ENCODE results near the gene SHB.

The SHB gene

GRCh38 chr9:37994639-37995347, 74.2 kb downstream of the SHB start:
- H3K27me3 Mint-ChIP-seq, result no peaks in the 10 kb centered on the region
- H3K4me1 Mint-ChIP-seq (ENCODE audit: low read depth), result peaks cover 14% of the 10 kb centered on the region
- H3K36me3 Mint-ChIP-seq, result no peaks in the 10 kb centered on the region
- H3K27ac Mint-ChIP-seq, result no peak overlapping the region
- no peak overlapping the region for H3K4me3 Mint-ChIP-seq
- H3K9me3 Mint-ChIP-seq (ENCODE audit: low read depth), result no peaks in the 10 kb centered on the region

- no peaks in the 10 kb centered on the region for H3K36me3 Mint-ChIP-seq
- H3K4me3 Mint-ChIP-seq, result no peak overlapping the region
- H3K4me1 Mint-ChIP-seq (ENCODE audit: low read depth), result peaks cover 14% of the 10 kb centered on the region
- H3K27me3 Mint-ChIP-seq, result no peaks in the 10 kb centered on the region
- H3K9me3 Mint-ChIP-seq (ENCODE audit: low read depth), result no peaks in the 10 kb centered on the region
- no peak overlapping the region for H3K27ac Mint-ChIP-seq
These were observed 76.1 kb downstream of the SHB start for GRCh38 chr9:37992924-37993349.

GRCh38 chr9:37990404-37991015, 78.5 kb downstream of the SHB start:
- Mint-ChIP-seq H3K4me1 (ENCODE audit: low read depth) (peaks cover 14% of the 10 kb centered on the region), H3K4me3 (no peak overlapping the region), H3K27me3 (no peaks in the 10 kb centered on the region), H3K36me3 (no peaks in the 10 kb centered on the region), H3K9me3 (ENCODE audit: low read depth) (no peaks in the 10 kb centered on the region), H3K27ac (no peak overlapping the region)

GRCh38 chr9:37989701-37990100, 79.3 kb downstream of the SHB start:
- no peak overlapping the region for H3K4me3 Mint-ChIP-seq
- no peaks in the 10 kb centered on the region for H3K36me3 Mint-ChIP-seq
- peaks cover 11% of the 10 kb centered on the region for H3K4me1 Mint-ChIP-seq (ENCODE audit: low read depth)
- H3K27me3 Mint-ChIP-seq, result no peaks in the 10 kb centered on the region
- H3K9me3 Mint-ChIP-seq (ENCODE audit: low read depth), result no peaks in the 10 kb centered on the region
- no peak overlapping the region for H3K27ac Mint-ChIP-seq

GRCh38 chr9:37988602-37989001, 80.4 kb downstream of the SHB start:
- Mint-ChIP-seq H3K27ac (no peak overlapping the region), H3K27me3 (no peaks in the 10 kb centered on the region)

GRCh38 chr9:37988041-37988440, 81.0 kb downstream of the SHB start:
- Mint-ChIP-seq H3K4me3 (no peak overlapping the region), H3K9me3 (ENCODE audit: low read depth) (no peaks in the 10 kb centered on the region)

More at GRCh38 chr9:37988602-37989001, 80.4 kb downstream of the SHB start:
- Mint-ChIP-seq H3K36me3 (no peaks in the 10 kb centered on the region), H3K4me3 (no peak overlapping the region), H3K9me3 (ENCODE audit: low read depth) (no peaks in the 10 kb centered on the region), H3K4me1 (ENCODE audit: low read depth) (peaks cover 5% of the 10 kb centered on the region)

GRCh38 chr9:37987467-37987981, 81.5 kb downstream of the SHB start:
- Mint-ChIP-seq H3K9me3 (ENCODE audit: low read depth) (no peaks in the 10 kb centered on the region), H3K27me3 (no peaks in the 10 kb centered on the region), H3K4me3 (no peak overlapping the region), H3K4me1 (ENCODE audit: low read depth) (no peaks in the 10 kb centered on the region), H3K36me3 (no peaks in the 10 kb centered on the region), H3K27ac (no peak overlapping the region)

More at GRCh38 chr9:37988041-37988440, 81.0 kb downstream of the SHB start:
- no peak overlapping the region for H3K27ac Mint-ChIP-seq
- H3K36me3 Mint-ChIP-seq, result no peaks in the 10 kb centered on the region
- H3K27me3 Mint-ChIP-seq, result no peaks in the 10 kb centered on the region
- H3K4me1 Mint-ChIP-seq (ENCODE audit: low read depth), result peaks cover 4% of the 10 kb centered on the region

- Mint-ChIP-seq H3K9me3 (ENCODE audit: low read depth) (no peaks in the 10 kb centered on the region), H3K27ac (no peak overlapping the region), H3K4me1 (ENCODE audit: low read depth) (no peaks in the 10 kb centered on the region), H3K4me3 (no peak overlapping the region), H3K27me3 (no peaks in the 10 kb centered on the region), H3K36me3 (no peaks in the 10 kb centered on the region)
These were observed 82.2 kb downstream of the SHB start for GRCh38 chr9:37986771-37987258.

GRCh38 chr9:37986001-37986400, 83.0 kb downstream of the SHB start:
- Mint-ChIP-seq H3K4me1 (ENCODE audit: low read depth) (no peaks in the 10 kb centered on the region), H3K4me3 (no peak overlapping the region), H3K36me3 (no peaks in the 10 kb centered on the region), H3K27ac (no peak overlapping the region), H3K9me3 (ENCODE audit: low read depth) (no peaks in the 10 kb centered on the region), H3K27me3 (no peaks in the 10 kb centered on the region)

- no peak overlapping the region for H3K4me3 Mint-ChIP-seq
- H3K27ac Mint-ChIP-seq, result no peak overlapping the region
- no peaks in the 10 kb centered on the region for H3K27me3 Mint-ChIP-seq
- H3K9me3 Mint-ChIP-seq (ENCODE audit: low read depth), result no peaks in the 10 kb centered on the region
- H3K36me3 Mint-ChIP-seq, result no peaks in the 10 kb centered on the region
- no peaks in the 10 kb centered on the region for H3K4me1 Mint-ChIP-seq (ENCODE audit: low read depth)
These were observed 84.1 kb downstream of the SHB start for GRCh38 chr9:37984672-37985611.

- no peak overlapping the region for H3K27ac Mint-ChIP-seq
- no peaks in the 10 kb centered on the region for H3K4me1 Mint-ChIP-seq (ENCODE audit: low read depth)
- H3K9me3 Mint-ChIP-seq (ENCODE audit: low read depth), result no peaks in the 10 kb centered on the region
- H3K27me3 Mint-ChIP-seq, result no peaks in the 10 kb centered on the region
- H3K4me3 Mint-ChIP-seq, result no peak overlapping the region
- H3K36me3 Mint-ChIP-seq, result no peaks in the 10 kb centered on the region
These were observed 84.8 kb downstream of the SHB start for GRCh38 chr9:37984278-37984671.

GRCh38 chr9:37983381-37984067, 85.5 kb downstream of the SHB start:
- H3K36me3 Mint-ChIP-seq, result no peaks in the 10 kb centered on the region
- H3K9me3 Mint-ChIP-seq (ENCODE audit: low read depth), result no peaks in the 10 kb centered on the region
- no peak overlapping the region for H3K27ac Mint-ChIP-seq
- no peaks in the 10 kb centered on the region for H3K4me1 Mint-ChIP-seq (ENCODE audit: low read depth)
- no peaks in the 10 kb centered on the region for H3K27me3 Mint-ChIP-seq
- H3K4me3 Mint-ChIP-seq, result no peak overlapping the region

GRCh38 chr9:37979844-37980243, 89.2 kb downstream of the SHB start:
- no peaks in the 10 kb centered on the region for H3K4me1 Mint-ChIP-seq (ENCODE audit: low read depth)
- H3K9me3 Mint-ChIP-seq (ENCODE audit: low read depth), result no peaks in the 10 kb centered on the region
- no peak overlapping the region for H3K4me3 Mint-ChIP-seq
- no peak overlapping the region for H3K27ac Mint-ChIP-seq
- no peaks in the 10 kb centered on the region for H3K27me3 Mint-ChIP-seq
- H3K36me3 Mint-ChIP-seq, result no peaks in the 10 kb centered on the region

GRCh38 chr9:37978983-37979382, 90.0 kb downstream of the SHB start:
- H3K36me3 Mint-ChIP-seq, result no peaks in the 10 kb centered on the region
- H3K27ac Mint-ChIP-seq, result no peak overlapping the region
- no peak overlapping the region for H3K4me3 Mint-ChIP-seq
- no peaks in the 10 kb centered on the region for H3K27me3 Mint-ChIP-seq
- no peaks in the 10 kb centered on the region for H3K4me1 Mint-ChIP-seq (ENCODE audit: low read depth)
- no peaks in the 10 kb centered on the region for H3K9me3 Mint-ChIP-seq (ENCODE audit: low read depth)
